NCI-H2196 (cell line): Measurements from ENCODE around the gene CACNA2D4.
A peak's percentile ranks its signal among the peaks of the same experiment; 100 is the strongest.

Experiments used
- DNase-seq: peaks from one replicate; lab custom pipeline; 2025; ENCODE audit not compliant: unreplicated experiment; lab: John Stamatoyannopoulos, UW

The CACNA2D4 gene

DNA sequence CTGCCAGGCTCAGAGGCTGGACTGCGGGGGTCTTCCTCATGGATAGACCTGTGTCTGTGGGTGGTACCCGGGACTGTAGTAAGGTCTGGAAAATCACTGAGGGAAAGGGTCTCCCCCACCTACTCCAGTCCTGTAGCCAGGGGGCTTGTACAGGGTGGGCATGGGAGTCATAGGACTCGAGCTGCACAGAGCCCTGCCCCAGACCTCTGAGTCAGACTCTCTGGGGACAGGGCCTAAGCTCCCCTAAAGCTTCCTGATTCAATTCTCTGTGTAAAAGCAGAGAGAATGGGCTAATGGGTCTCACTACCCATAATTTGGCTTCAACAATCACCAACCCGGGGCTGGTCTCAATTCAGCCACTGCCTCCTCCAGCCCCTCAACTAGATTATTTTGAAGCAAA is 71.0 kb downstream of the CACNA2D4 start:
- no peak for DNase-seq

DNA sequence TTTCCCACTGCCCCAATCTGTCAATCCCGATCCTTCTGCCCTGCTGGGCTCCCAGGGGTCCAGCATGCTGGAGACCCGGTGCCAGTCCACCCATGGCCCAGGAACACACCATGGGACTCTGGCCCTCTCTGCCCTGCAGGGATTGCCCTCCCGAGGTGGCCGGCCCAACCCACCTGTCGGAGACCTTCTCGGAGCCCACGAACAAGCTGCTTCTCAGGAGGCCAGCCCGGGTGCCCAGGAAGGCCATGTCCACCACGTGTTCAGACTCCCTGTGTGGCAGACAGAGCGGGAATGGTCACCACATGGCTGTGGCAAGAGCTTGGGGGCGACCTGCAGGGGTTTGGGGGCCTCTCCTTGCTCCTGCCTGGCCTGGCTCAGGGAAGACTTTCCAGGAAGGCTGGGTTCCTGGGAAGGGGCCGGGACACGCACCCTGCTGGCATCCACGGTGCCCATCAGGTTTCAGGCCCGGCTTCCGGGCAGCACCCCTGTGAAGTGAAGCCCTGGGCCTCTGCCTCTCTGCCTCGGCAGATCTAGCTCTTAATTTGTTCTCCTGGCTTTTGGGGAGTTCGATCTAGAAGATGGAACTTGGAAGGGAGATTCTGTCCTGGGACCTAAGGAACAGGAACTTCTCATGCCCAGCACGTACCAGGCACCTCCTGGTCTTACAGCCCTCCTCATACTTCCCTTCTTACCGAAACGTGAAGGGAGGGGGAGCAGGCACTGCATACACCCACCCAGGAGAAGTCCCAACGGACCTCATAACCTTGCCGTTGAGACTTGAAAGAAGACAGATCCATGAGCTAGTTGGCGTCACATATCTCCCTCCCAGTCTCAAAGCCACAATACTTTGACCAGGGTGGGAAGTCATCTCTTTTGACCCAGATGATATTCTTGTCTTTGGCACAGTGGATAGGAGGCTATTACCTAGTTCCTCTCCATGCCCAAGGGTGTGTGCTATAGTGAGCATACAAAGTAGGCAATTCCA is 71.7 kb downstream of the CACNA2D4 start:
- DNase-seq = no peak

DNA sequence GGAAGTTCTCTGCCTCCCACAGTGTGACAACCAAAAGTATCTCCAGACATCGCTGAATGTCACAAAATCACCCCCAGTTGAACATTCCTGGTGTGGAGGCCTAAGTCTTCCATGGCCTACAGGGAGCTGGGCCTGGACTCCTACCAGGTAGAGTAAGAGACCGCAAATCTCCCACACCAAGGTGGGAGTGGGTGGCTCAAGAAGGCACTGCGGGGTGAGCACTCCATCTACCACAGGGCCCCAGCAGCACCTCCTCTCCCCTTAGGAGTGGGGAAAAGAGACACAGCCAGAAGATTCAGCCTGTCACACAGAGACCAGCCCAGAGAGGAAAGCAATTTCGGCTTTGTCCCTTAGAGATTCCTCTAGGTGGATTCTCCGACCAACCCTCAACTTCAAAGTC is 72.6 kb downstream of the CACNA2D4 start:
- no peak for DNase-seq

DNA sequence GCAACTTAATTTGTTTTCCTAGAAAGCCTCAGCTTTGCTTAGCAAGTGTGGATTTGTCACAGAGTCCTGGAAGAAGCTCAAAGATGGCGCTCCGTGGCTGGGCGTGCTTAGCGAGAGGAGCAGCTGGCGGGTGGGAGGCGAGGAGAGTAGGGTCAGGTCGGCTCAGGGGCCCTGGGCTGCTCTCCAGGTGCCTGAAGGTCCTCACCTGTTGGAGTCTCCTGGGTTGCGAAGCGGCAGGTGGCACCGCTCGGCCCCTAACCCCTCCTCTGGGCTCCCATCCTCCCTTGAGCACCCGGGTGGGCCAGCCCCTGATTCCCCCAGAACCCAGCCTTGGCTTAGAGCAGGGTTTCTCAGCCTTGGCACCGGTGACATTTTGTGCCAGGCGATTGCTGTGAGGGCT is 73.0 kb downstream of the CACNA2D4 start:
- DNase-seq = no peak

DNA sequence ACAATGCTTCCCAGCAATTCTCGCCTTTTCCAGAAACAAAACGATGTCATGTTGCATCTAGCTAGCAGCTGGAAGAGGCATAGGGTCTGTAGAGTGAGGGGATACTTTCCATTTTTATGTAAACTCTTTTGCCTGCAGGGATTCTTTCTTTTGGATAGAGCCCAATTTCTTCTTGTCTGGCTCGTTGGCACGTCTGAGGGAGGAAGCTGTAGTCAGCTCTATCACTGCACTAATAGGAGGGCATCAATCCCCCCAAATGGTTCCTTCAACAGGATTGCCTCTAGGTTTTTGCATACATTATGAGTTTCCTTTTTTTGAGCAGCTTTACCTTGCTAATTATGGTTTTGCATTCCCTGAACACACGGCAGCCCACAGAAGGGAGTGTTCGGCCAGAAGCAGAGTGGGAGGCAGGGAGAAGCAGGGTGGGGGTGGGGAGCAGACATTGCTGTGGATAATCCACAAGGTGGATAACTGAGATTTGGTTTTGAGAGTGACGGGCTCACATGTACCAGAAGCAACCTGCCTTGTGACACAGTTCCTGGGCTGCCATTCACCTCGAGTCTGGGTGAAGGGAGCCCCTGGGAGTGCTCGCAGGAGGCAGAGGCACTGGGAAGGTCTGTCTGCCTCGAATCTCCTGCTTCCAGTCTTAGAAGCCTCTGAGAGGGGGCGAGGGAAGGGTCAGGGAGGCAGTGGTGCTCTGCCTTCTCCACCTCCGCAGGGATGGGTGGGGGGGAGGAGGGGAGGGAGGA is 73.6 kb downstream of the CACNA2D4 start:
- DNase-seq = no peak

DNA sequence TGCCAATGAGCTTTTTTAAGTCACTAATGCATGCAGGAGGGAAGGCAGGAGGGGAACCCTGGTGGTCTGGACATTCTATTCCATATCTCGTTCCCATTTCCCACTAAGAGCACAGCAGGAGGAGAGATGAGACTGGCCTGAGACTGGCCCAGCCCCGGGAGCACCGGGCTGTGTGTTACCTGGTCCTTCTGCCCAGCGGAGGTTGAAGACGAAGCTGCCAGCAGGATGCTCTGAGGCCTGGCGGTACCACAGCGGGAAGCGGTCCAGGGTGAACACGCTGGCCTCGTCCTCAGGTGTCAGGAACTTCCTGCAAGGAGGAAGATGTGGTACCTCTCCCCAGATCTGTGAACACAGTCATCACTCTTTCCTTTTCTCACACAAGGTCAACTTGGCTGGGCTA is 74.2 kb downstream of the CACNA2D4 start:
- DNase-seq = no peak

DNA sequence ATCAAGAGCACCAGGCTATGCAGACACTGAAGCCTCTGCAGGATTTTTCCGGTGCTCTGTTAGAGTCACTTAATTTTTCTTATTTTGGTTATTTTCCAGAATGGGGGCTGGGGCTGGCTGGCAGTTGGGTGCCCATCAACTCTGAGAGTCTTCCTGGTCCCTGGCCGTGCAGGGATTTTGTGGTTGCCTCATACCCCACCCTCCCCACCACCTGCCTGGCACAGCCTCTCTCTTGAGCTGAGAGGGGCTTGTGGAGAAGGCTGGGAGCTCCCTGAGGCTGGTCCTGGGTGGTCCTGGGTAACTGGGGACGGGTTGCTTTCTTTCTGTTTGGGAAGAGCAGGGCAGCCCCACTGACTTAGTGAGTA is 74.8 kb downstream of the CACNA2D4 start:
- DNase-seq = no peak

DNA sequence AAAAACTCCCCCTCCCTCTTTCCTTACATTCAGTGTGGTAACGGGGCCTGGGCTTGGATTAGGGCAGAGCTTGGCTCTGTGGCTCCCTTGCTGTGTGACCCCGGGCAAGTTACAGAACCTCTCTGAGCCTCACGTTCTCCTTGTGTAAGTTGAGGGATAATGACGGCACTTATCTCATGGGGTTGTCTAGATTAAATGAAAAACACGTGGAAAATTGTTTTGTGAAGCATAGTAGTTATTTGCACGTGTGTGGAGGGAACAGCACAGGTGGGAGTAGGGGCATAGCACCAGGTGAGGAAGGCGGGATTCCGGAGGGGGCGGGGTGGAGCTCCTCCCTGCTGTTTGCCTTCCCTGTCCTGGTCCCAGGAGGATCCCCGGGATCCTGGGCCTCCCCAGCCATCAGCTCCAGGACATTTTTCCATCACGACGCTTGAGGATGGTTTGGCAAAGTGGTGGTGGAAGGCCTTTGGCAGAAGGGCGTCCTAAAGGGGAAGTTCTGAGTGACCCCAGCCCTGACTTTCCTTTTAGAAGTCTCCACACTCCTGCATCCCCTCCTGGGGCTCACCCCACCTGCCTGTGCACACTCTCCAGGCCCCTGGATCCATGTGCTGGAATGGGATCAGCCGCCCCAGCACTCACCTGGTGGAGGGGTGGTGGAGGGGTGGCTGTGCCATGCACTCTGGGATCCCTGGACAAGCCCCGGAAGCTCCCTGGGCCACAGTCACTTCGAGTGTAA is 75.4 kb downstream of the CACNA2D4 start:
- no peak for DNase-seq

DNA sequence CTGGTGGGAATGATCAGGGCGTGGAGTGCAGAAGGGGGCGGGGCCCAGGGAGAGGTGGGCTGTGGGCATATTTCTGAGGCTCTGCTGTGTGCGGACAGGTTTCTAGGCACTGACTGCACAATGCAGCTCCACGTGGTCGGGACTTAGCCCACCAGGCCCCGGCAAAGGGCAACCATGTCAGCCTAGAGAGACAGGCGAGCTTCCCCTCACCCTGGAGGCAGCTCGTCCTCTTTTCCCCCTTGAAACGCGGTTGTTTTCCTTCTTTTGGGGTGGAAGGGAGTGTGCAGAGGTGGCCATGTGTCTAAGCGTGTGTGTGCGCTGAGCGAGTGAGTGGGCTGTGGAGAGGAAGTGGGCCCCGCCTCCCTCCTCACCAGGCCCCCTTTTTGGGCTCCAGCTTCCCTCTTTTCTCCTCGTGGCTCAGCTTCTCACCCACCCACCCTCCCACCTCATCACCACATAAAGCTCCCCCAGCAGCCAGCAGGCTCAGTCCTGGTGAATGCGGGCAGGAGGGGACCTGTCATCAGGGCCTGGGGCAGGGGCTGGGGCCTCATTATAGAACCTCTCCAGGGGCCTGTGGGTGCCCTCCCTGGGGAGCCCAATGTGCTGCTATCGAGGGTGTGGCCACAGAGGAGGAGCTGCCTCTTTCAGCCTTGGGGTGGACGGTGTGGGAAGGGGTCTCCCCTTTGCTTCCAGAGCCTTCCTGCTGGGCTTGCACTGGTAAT is 76.1 kb downstream of the CACNA2D4 start:
- no peak for DNase-seq

DNA sequence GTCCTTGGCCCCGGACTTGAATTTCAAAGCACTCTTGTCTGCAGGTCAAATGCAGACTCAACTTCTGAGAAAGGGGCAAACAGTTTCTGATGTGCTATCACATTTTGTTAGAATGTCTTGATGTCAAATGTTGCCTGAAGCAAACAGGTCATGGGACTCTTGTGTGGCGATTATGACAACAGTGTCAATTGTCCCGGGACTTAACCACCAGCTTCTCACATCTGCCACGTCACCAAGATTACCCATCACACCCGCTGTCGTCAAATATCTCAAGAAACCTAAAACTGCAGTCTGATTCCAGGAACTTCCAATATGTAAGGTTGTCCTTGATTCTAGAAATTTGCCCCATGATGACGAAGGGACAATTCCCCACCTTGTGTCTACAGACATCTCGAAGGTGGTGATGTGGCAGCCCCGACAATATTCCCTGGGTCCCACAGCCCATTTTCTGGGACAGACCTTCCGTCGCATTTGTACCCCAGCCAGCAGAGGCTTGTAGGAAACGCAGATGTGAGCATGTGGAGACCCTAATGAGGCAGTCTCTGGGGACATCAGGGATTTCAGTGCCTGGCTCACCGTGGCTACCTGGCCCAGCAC is 76.8 kb downstream of the CACNA2D4 start:
- DNase-seq = no peak

DNA sequence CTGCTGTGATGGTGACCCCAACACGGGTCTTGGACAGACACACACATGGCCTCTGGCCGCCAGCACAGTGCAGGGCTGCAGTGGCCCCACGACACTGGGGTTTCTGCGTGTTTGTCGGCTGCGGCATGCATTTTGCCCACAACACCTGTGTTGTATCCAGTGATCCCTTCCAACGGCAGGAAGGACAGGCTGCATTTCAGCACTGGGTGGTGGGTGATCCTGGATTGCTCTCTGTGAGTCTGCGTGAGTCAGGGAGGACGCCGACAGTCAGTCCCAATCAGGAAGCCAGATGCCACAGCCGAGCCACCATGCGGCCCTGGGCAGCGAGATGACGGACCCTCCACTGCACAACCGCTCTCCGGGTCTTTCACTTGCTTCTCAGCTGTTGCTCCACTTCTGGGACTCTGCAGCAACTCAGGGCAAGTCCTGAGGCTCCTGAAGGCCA is 77.4 kb downstream of the CACNA2D4 start:
- no peak for DNase-seq

DNA sequence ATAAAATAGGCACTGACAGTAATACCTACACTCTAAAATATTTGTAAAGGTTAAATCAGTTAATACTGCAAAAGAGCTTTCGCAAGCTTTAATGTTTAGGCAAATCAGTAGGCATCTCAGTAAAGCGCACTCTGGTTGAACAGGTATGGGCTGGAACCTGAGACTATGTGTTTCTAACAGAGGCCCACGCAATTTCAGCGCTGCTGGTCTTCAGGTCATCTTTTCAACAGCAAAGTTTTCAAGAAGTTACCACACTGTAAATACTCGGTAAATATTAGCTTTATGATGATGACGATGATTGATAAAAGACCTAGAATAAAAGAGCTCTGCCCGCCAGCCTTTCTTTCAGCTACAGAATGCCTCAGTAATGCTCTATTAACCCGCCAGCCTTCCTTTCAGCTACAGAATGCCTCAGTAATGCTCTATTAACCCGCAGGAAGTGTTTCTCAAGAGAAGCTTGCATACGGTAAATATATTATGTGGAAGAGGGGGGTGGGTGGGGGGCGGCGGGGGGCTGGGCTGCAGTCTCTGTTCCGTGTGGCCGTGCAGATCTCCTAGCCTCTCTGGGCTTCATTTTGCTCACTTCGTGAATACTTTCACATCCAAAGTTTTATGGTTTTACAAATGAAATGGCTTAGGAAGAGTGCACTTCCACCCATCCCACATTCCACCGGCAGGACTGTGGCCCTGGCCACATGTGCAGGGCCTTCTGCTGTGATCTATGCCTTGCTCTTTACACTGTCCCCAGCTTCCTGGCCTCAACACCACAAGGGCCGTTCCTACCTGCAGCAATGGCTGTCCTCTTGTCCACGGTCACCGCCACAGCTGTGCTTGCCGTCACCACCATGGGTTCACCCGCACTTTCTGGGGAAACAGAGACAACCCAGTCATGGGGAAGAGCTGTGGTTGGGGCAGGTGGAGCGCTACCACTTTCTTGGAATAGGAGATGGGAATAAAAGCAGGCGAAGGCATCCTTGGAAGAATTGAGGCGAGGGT is 78.2 kb downstream of the CACNA2D4 start:
- DNase-seq = no peak

DNA sequence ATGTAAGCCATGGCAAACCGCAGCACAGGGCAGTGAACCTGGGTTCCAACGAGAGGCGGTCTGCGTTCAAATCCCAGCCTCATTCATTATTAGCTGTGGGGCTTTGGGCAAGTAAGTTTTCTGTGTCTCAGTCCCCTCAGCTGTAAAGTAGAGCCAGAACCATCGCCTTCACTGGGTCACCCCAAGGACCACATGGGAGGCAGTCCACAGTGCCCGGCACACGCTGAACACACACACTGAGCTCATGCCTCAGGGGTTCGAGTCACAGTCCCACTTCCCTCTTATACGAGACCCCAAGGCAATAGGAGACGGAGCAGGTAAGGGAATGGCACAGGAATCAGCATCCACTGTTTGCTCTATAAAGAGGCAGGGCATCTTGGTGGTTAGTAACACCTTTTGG is 79.0 kb downstream of the CACNA2D4 start:
- DNase-seq = no peak

DNA sequence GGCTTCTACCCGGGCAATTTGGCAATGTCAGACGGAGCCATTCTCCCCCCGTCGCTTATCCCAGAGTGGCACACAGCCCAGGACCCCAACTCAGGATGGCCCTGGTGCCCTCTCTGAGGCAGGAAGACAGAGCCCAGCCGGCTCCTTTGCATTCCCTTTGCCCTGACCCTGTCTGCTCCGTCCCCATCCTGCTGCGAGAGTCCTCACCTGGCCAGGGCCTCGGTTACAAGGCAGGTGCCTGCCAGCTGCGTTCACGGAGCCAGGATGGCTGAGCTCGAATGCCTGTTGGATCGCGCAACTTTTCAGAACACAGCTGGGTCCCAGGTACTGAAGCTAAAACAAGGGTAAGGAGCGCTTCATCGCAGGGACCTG is 79.5 kb downstream of the CACNA2D4 start:
- no peak for DNase-seq

DNA sequence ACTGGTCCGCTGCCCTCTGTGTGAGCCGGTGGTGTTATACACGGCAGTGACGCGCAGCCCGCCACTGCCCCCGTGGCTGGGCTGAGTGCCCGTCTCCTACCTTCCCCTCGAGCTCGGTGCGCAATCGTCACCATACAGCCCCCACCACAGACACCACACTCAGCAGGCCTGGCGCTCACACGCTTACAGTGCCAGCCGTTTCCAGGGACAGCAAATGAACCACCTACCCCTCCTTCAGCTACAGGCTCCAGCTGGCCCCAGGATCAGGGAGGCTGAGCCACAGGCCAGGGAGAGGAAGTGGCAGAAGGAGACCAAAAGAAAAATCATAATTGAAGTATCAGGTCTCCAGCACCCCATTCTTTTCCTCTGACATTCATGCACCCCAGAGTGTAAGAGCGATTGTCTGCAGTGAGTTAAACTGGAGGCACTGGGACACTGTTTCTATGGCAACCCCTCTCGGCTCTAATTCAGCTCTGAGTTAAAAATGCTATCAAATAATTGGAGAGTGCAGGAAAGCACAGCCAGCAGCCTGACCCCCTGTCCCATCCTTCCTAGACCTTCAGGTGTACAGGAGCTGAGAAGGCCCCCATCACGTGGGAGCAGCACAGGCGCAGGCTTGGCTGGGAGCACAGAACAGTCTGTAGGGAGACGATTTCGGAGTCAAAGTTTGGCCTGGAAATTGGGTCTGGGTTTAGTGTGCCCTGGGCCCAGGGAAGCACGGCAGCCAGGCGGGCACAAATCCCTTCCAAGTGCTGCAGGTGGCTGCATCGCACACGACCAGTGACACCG is 80.1 kb downstream of the CACNA2D4 start:
- no peak for DNase-seq

DNA sequence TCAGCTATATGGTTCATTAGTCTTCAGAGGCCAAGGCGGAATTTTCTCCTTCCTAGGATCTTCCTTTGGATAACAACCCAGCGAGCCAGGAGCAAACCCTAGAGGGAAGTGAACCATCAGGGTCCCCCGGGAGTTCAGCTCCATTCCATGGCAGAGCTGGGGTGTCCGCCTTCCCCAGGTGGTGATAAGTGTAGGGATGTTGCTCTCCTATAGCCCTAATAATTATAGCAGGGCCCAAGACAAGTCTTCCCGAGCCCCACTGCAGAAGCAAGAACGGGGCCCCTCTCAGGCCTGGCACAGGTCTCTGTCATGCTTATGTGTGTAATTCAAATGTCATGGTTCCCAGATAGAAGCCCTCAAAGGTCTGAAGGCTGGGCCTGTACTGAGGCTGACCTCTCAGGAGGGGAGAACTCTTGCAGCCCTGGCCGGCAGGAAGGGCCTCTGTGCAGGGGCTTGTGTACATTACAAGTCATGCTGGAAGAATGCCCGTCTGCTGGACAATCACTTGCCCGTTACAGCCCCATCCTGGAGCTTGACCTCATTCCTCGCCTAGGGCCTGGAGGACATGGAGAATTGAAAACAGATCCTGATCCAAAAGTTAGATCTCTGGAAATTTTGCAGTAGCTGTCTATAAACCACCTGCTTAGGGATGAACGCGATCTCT is 80.8 kb downstream of the CACNA2D4 start:
- DNase-seq = no peak

DNA sequence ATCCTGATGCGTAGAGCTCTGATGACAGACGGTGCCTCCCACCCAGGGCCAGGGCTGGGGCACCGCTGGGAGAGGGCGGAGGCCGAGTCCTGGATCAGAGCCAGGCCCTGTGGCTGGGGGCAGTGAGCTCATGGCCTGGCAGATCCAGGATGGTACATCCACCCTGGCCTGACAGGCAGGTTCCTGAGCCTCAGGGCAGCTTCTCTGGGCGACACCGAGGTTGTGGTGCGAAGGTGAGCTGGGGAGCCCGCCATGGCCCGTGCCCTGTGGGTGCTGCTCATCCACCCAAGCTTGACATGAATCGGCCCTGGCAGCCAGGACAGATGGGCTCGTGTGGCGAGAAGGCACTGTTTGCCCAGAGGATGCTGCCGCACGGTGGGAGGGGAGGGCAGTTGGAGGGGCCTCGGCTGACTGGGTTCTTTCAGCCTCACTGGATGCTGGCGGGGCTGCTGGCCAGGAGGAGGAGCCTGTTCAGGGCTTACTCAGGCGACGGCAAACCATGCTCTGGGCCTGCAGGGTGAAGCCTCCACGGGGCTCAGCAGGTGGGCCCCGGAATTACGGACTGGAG is 81.5 kb downstream of the CACNA2D4 start:
- peak; percentile 39 for DNase-seq
